Activated CD8-positive, alpha-beta memory T cell treated with anti-CD3 and anti-CD28 coated beads, Interleukin-2, amount 10 ng/mL, durations not matched to agents 7 days and 5 days (primary cell): Measurements from ENCODE around the gene DYSF. TPM values are rescaled to one million over a fixed set of nuclear protein-coding genes. Genes with fewer than 3 reads are reported as not detected.
A peak's percentile ranks its signal among the peaks of the same experiment; 100 is the strongest.

Experiments
- ATAC-seq: fragments of 150-1000 bp; cut with Tn5 transposase; one replicate; pipeline ENCODE4 v1.10.0; 2021; ENCODE audit warnings: moderate library complexity
- CTCF ChIA-PET: fragments of 350-600 bp; sonication (Branson Sonifier 250); formaldehyde crosslinking; loops from one replicate; lab custom pipeline; 2021; ENCODE audit warnings: antibody characterized with exemption; lab: Charles Lee
- DNase-seq: peaks from one replicate; pipeline ENCODE4 v3.0.0-alpha.2; 2020
- H3K27ac Mint-ChIP-seq: one replicate; pipeline ENCODE4 v1.8.0; 2021; ENCODE audit warnings: mild to moderate bottlenecking, mixed read lengths
- H3K27me3 Mint-ChIP-seq: one replicate; pipeline ENCODE4 v1.8.0; 2021; ENCODE audit warnings: mixed read lengths
- H3K36me3 Mint-ChIP-seq: one replicate; pipeline ENCODE4 v1.8.0; 2021; ENCODE audit warnings: mild to moderate bottlenecking, mixed read lengths
- H3K4me1 Mint-ChIP-seq: one replicate; pipeline ENCODE4 v1.8.0; 2021; ENCODE audit warnings: mixed read lengths
- H3K4me3 Mint-ChIP-seq: one replicate; pipeline ENCODE4 v1.8.0; 2021; ENCODE audit warnings: mild to moderate bottlenecking, moderate library complexity, mixed read lengths
- H3K9me3 Mint-ChIP-seq: one replicate; pipeline ENCODE4 v1.8.0; 2022; ENCODE audit warnings: low read depth, mixed read lengths
- total RNA-seq, 2 experiments: library from RNA; stranded (reverse); gene quantifications; one replicate each; pipeline ENCODE4 v1.2.3, GENCODE V29; 2021

DYSF gene
- total RNA-seq, 2 experiments from 2014 or later, result 7.3 to 8.9 TPM

DNA sequence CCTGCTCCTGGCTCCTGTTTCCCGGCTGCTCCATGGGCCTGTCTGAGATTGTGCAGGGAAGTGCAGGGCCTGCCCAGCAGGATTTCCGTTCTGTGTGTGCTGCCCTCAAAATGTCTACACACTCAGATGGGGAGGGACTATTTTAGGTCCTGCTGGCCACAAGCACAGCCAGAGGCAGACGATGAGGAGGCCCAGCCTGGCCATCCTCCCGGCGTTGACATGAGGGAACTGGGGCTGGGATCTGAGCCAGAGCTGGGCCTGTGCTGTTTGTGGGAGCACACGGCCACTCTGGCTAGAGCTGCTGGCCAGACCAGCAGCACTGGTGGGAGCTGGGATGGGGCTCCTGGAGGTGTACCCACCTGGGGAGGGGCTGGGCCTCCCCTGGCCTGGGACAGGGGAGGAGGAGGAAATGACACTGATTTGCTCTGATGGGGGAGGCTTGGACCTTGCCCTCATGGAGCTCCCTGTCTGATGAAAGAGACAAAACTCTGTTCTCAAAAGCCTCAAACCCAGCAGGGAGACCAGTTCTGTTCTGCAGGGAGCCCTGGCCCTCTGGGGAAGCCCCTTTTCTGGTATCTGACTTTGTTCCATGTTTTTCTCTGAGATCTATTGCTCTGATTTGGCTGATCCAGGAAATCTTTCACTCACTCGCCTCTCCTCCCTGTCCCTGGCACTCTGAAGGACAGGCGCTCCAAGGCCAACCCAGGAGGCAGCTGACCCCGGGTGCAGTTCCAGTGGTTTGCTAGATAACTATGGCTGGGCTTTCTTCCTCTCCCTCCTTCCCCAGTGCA is 161.8 kb downstream of the DYSF start:
- H3K27me3 Mint-ChIP-seq, result no peaks in the 10 kb centered on the region
- no peak overlapping the region for H3K27ac Mint-ChIP-seq
- H3K9me3 Mint-ChIP-seq, result no peaks in the 10 kb centered on the region
- no peak for ATAC-seq
- DNase-seq, result no peak
- H3K4me3 Mint-ChIP-seq, result no peak overlapping the region
- no peaks in the 10 kb centered on the region for H3K4me1 Mint-ChIP-seq
- H3K36me3 Mint-ChIP-seq, result no peaks in the 10 kb centered on the region
- CTCF ChIA-PET, result no interaction called here

DNA sequence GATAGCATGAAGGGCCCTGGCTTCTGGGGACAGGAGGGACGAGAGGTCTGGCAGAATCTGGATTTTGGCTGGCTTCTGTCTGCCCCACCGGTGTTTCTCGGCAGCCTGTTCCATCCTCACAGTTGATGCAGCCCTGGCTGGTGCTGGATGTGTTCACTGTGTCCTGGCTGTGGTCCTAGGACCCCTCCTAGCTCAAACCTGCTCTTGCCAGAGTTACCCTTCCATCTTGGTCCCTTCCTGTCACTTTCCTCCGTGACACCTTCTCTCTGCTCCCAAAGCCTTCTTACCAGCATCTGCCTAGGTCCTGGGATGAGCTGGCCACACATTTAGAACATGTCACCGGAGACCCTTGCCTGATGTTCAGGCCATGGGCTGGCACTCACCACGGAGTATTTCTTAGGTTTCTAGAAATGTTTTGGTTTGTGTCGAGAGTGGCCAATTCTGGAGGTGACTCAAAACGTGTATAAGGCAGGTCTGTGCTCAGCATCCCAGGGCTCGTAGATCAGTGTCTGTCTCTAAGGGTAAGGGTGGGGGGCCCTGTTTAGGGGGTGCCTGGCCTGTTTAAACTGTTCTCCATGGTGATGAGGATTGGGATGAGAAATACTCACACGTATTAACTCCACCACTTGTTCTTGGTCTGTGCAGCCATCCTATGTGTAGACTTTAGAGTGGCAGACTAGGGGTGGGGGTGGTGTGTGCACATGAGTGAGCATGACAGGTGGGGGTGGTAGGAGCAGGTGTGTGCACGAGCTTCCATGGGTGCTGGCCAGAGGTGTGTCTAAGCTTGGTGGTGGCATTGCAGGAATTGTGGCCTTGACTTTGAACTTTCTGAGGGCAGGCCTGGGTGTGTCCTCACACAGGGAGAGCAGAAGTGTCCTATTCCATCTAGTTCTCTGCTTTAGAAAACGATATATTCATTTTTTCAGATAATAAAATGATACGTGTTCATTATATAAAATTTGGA is 162.7 kb downstream of the DYSF start:
- CTCF ChIA-PET, result no interaction called here
- Mint-ChIP-seq H3K4me3 (no peak overlapping the region), H3K27ac (no peak overlapping the region), H3K36me3 (no peaks in the 10 kb centered on the region), H3K9me3 (no peaks in the 10 kb centered on the region), H3K27me3 (no peaks in the 10 kb centered on the region), H3K4me1 (no peaks in the 10 kb centered on the region)
- ATAC-seq, result no peak
- peak; percentile 16 for DNase-seq

DNA sequence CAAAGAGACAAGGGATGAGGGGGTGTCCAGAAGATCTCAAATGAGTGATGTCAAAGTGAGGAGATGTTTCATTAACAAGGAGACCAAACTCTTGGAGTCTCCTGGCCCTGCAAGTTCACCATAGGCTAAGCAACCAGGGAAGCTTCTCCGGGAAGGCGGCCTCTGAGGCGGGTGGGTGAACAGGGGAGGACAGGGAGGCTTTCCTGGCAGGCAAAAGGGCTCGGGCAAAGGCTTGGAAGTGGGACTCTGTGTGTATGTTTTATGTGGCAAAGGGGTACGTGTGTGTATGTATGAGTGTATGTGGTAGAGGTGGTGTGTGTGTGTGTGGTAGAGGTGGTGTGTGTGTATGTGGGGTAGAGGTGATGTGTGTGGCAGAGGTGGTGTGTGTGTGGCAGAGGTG is 163.9 kb downstream of the DYSF start:
- ATAC-seq (no peak), DNase-seq (peak; percentile 16)

DNA sequence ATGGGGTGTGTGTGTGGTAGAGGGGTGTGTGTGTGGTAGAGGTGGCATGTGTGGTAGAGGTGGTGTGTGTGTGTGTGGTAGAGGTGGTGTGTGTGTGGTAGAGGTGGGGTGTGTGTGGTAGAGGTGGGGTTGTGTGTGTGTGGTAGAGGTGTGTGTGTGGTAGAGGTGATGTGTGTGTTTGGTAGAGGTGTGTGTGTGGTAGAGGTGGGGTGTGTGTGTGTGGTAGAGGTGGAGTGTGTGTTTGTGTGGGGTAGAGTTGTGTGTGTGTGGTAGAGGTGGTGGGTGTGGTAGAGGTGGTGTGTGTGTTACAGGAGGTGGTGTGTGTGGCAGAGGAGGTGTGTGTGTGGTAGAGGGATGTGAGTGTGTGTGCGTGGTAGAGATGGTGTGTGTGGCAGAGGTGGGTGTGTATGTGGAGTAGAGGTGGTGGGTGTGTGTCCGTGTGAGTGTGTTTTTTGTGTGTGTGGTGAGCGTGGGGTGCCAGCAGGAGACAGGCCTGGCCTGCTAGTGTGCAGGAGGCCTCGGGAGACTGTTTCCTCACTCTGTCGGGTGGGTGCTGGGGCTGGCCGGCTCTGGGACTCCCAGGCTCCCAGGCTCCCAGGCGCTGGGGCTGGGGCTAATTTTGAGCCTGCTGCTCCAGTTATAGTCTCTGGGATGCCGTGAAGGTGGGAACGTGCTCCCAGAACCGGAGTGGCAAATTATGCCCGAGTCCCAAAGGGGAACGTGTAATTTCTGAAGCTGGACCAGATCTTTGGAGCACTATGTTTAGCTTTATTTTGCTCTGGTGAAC is 165.2 kb downstream of the DYSF start:
- no peaks in the 10 kb centered on the region for H3K27me3 Mint-ChIP-seq
- no peak overlapping the region for H3K4me3 Mint-ChIP-seq
- H3K9me3 Mint-ChIP-seq, result no peaks in the 10 kb centered on the region
- H3K36me3 Mint-ChIP-seq, result no peaks in the 10 kb centered on the region
- H3K27ac Mint-ChIP-seq, result no peak overlapping the region
- ATAC-seq, result peak; percentile 48
- CTCF ChIA-PET, result no interaction called here
- peak; percentile 39 for DNase-seq
- no peaks in the 10 kb centered on the region for H3K4me1 Mint-ChIP-seq

More for the DNA sequence above, 163.9 kb downstream of the DYSF start:
- Mint-ChIP-seq H3K27me3 (no peaks in the 10 kb centered on the region), H3K9me3 (no peaks in the 10 kb centered on the region), H3K27ac (no peak overlapping the region), H3K36me3 (no peaks in the 10 kb centered on the region), H3K4me1 (no peaks in the 10 kb centered on the region), H3K4me3 (no peak overlapping the region)
- CTCF ChIA-PET, result no interaction called here

DNA sequence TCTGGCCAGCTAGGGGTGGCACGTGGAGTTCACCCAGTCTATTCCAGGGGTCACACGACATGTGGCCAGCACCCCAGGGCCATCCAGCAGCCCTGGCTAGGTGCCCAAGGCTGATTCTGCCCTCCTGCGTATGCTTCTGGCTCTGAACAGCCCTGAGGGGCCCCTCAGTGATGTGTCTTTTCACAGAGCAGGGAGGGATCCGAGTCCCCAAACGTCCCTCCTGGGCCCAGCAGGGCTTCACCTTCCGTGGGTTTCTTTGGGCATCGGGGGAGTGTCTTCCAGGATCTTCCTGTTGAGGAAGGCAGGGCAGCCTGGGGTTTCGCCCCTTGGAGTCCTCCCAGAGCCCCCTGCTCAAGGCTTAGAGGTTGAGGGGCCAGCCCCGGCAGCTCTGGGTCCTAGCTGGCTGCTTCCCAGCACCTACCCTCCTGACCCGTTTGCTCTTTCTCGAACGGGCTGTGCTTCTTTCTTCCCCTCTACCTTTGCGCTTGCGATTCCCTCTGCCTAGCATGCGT is 165.9 kb downstream of the DYSF start:
- Mint-ChIP-seq H3K27me3 (no peaks in the 10 kb centered on the region), H3K36me3 (no peaks in the 10 kb centered on the region), H3K4me3 (no peak overlapping the region), H3K4me1 (no peaks in the 10 kb centered on the region), H3K9me3 (no peaks in the 10 kb centered on the region), H3K27ac (no peak overlapping the region)
- ATAC-seq (peak; percentile 38), DNase-seq (peak; percentile 39)
- CTCF ChIA-PET, result no interaction called here

DNA sequence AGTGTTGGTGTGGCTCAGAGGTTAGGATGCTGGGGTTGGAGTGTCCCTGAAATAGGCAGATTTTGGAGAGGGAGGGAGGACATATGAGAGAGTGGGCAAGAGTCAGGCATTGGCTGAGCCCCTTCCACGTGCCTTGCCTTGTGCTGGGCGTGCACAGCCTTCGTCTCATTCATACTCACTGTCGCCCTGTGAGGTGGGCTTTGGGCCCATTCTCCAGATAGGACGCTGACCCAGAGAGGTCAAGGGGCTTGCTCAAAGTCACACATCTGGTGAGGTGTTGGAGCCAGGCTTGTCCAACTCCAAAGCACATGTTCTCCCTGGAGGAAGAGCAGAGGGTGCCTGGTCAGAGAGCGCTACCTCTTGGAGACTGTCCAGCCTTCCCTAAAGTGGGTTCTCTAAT is 166.8 kb downstream of the DYSF start:
- CTCF ChIA-PET, result no interaction called here
- no peak overlapping the region for H3K27ac Mint-ChIP-seq
- no peak for ATAC-seq
- peak; percentile 19 for DNase-seq
- H3K9me3 Mint-ChIP-seq, result no peaks in the 10 kb centered on the region
- no peaks in the 10 kb centered on the region for H3K36me3 Mint-ChIP-seq
- no peak overlapping the region for H3K4me3 Mint-ChIP-seq
- H3K4me1 Mint-ChIP-seq, result no peaks in the 10 kb centered on the region
- peaks cover 1% of the 10 kb centered on the region for H3K27me3 Mint-ChIP-seq

DNA sequence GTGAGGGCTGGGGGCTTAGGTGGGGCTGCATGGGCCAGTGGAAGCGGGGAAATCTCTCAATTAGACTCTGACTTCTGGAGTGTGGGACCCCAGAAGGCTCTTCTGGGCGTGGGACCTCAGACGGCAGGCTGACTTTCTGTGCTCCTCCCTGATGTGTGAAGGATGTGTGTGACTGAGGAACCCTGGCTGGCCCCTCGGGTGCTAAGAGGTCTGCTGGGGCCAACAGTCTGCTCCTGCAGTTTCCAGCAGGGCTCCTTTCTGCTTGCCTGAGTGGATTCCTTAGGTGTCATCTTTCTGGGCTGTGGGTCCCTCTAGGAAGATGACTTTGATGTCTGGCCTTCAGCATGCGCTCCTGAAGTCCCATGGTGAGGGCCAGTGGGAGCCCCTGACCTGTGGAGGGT is 167.5 kb downstream of the DYSF start:
- no peak for ATAC-seq
- peak; percentile 27 for DNase-seq
- Mint-ChIP-seq H3K27ac (no peak overlapping the region), H3K4me1 (no peaks in the 10 kb centered on the region), H3K36me3 (no peaks in the 10 kb centered on the region), H3K4me3 (no peak overlapping the region), H3K27me3 (peaks cover 2% of the 10 kb centered on the region), H3K9me3 (no peaks in the 10 kb centered on the region)
- CTCF ChIA-PET, result no interaction called here

DNA sequence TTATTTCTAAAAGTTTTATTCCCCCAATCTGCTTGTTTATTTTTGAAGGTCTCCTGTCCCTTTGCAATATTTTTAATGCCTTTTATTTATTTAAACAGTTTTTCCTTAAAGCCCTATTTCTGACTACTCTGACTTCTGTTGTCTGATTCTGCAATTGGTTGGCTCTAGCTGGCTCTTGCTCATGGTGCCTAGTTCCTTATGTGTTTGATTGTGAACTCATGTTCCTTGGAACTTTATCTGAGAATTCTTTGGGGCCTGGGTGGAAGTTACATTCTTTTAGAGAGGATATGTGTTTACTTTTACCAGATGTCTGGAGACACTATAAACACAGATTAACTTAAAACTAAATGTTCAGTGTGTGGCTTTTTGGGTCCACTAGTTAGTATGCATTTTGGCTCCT is 175.9 kb downstream of the DYSF start:
- Mint-ChIP-seq H3K36me3 (peaks cover 2% of the 10 kb centered on the region), H3K27ac (no peak overlapping the region), H3K27me3 (peaks cover 12% of the 10 kb centered on the region), H3K9me3 (no peaks in the 10 kb centered on the region), H3K4me1 (no peaks in the 10 kb centered on the region), H3K4me3 (no peak overlapping the region)
- CTCF ChIA-PET, result no interaction called here
- DNase-seq (no peak), ATAC-seq (no peak)

DNA sequence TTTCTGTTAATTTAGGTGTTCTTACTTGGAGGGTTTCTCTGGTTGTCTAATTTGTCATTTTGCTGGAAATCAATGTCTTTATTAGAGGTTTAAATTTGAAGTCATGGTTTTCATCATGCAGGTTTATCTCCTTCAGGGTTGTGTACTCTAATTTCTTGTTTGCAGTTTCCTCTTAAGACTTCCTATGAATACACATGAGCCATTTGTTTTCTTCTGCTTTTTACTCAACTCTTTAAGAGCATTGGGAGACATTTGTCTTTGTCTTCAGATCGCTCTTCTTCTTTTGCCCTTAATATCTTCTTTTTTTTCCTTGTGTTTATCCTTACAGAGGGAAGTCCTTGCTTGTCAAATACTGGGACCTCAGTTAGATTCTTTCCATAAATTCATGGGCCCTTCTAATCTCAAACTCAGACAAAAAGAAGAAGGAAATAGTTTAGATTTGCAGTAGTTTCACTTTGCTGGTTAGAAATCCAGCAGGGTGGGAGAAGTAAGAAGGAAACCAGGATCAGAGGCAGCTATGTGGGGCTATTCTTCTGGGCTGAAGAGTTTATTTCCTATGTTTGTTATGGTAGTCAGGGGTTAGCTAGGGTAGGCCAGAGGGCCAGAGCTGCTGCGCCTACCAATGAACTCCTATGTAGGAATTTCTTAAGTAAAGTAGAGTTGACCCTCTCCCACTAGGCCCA is 176.6 kb downstream of the DYSF start:
- CTCF ChIA-PET, result no interaction called here
- Mint-ChIP-seq H3K9me3 (no peaks in the 10 kb centered on the region), H3K27ac (no peak overlapping the region), H3K27me3 (peaks cover 12% of the 10 kb centered on the region), H3K4me1 (no peaks in the 10 kb centered on the region), H3K4me3 (no peak overlapping the region), H3K36me3 (peaks cover 2% of the 10 kb centered on the region)
- ATAC-seq (no peak), DNase-seq (no peak)

DNA sequence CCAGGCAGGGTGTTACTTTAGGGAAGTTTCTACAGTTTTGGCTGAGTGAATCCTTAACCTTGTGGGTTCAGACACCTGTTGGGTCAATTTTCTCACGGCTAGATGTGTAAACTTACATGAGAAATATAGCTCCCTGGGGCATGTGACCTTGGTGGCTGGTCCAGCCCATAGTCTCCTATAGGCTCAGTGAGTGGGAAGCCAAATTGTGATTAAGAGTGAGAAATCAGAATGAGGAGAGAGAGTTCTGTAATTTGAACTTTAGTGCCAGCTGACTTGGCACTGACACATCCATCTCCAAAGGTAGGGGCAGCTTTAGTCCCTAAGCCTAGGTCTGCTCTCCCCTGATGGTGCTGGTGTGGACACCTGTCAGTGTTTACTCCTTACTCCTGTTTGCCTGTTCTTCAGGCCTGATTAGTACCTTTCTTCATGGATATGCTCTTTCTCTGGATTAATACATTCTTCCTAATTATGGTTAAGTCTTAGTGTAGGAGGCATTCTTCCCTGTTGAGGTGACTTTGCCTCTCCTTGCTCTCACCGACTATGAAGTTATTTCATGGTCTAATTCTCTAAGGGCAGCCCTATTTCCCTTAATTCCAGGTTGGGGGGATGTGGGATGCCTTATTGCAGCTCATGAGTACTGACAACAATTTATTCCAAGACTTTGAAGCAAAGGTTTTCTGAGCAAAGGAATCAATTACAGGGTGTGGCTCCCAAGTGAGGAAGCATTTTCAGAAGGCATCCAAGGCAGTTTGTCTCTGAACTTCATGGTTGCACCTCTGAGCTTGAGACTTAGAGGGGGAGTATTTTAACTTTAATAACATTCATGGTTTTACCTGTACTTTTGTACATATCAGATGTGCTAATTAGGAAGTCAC is 177.3 kb downstream of the DYSF start:
- no peak overlapping the region for H3K4me3 Mint-ChIP-seq
- CTCF ChIA-PET, result interaction anchor here (0.5 kb wide), 1 partner anchor 217 kb away, joined by 3 read pairs; no protein-coding TSS in a partner anchor
- H3K27me3 Mint-ChIP-seq, result peaks cover 10% of the 10 kb centered on the region
- H3K9me3 Mint-ChIP-seq, result no peaks in the 10 kb centered on the region
- H3K36me3 Mint-ChIP-seq, result peaks cover 2% of the 10 kb centered on the region
- no peaks in the 10 kb centered on the region for H3K4me1 Mint-ChIP-seq
- DNase-seq (no peak), ATAC-seq (no peak)
- no peak overlapping the region for H3K27ac Mint-ChIP-seq

DNA sequence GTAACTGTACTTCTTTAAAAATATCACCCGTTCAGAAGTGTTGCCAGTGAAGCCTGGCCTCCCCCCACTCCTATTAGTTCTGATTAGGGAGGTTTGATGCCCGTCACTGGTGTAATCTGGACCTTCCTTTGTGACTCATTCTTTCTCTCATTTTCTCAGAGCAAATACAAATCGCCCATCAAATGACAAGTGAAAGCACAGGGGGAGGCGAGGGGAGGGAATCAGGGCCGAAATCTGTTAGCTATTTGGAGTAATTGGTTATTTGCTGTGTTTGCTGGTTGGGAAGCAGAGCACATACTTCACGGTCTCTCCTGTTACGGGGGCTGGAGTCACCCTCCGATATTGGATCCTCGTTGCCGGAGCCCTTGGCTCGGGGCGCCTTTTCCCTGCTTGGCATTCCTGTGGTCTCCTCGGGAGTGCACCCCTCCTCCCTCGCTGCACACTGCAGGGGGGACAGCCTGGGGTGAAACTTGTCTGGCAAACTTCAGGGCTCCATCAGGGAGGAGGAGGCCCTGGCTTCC is 178.1 kb downstream of the DYSF start:
- no peaks in the 10 kb centered on the region for H3K9me3 Mint-ChIP-seq
- no peak overlapping the region for H3K4me3 Mint-ChIP-seq
- no peak for DNase-seq
- no peaks in the 10 kb centered on the region for H3K4me1 Mint-ChIP-seq
- peaks cover 2% of the 10 kb centered on the region for H3K36me3 Mint-ChIP-seq
- H3K27ac Mint-ChIP-seq, result no peak overlapping the region
- peaks cover 10% of the 10 kb centered on the region for H3K27me3 Mint-ChIP-seq
- ATAC-seq, result no peak
- CTCF ChIA-PET, result no interaction called here

DNA sequence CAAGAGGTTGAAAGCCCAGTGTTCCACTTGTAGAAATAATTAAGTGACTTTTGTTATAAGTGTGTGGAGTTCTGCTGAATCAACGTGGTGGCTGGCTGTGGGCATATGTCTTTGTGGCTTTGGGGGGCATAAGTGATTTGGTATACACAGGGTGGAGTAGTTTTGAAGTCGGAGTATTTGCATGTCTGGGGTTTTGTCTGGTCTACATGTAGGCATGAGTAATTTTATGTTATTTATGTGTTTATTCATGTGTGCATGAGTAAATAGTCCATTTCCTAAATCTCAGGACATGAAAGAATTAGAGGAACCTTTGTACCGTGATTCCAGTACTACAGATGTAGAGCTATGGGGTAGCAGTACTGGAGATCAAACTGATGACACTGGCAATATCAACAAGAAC is 179.7 kb downstream of the DYSF start:
- peaks cover 10% of the 10 kb centered on the region for H3K27me3 Mint-ChIP-seq
- no peak overlapping the region for H3K27ac Mint-ChIP-seq
- H3K4me3 Mint-ChIP-seq, result no peak overlapping the region
- no peak for ATAC-seq
- H3K9me3 Mint-ChIP-seq, result no peaks in the 10 kb centered on the region
- CTCF ChIA-PET, result no interaction called here
- H3K36me3 Mint-ChIP-seq, result peaks cover 2% of the 10 kb centered on the region
- H3K4me1 Mint-ChIP-seq, result no peaks in the 10 kb centered on the region
- DNase-seq, result no peak
